IPS-11a (cell line): ENCODE data around the gene ZNRF3.

Experiments used
- H3K4me3 ChIP-seq: one replicate; pipeline ENCODE4 v1.5.1; 2013; ENCODE audit warnings: low read depth, low read length, control low read depth

The ZNRF3 gene

GRCh38 chr22:28980326-28980725 is 97.0 kb downstream of the ZNRF3 start:
- no peak overlapping the region for H3K4me3 ChIP-seq

GRCh38 chr22:28981818-28982499 is 98.6 kb downstream of the ZNRF3 start:
- H3K4me3 ChIP-seq, result no peak overlapping the region

GRCh38 chr22:28983190-28983589 is 99.8 kb downstream of the ZNRF3 start:
- no peak overlapping the region for H3K4me3 ChIP-seq

- H3K4me3 ChIP-seq, result no peak overlapping the region
These were observed 100.5 kb downstream of the ZNRF3 start for GRCh38 chr22:28983788-28984441.

GRCh38 chr22:28984482-28985158 is 101.2 kb downstream of the ZNRF3 start:
- H3K4me3 ChIP-seq, result no peak overlapping the region

GRCh38 chr22:28985581-28986290 is 102.4 kb downstream of the ZNRF3 start:
- H3K4me3 ChIP-seq, result no peak overlapping the region

- no peak overlapping the region for H3K4me3 ChIP-seq
These were observed 103.0 kb downstream of the ZNRF3 start for GRCh38 chr22:28986366-28986765.

- no peak overlapping the region for H3K4me3 ChIP-seq
These were observed 105.1 kb downstream of the ZNRF3 start for GRCh38 chr22:28988457-28988856.

- H3K4me3 ChIP-seq, result no peak overlapping the region
These were observed 105.7 kb downstream of the ZNRF3 start for GRCh38 chr22:28989035-28989464.

- H3K4me3 ChIP-seq, result no peak overlapping the region
These were observed 106.1 kb downstream of the ZNRF3 start for GRCh38 chr22:28989484-28989883.

- no peak overlapping the region for H3K4me3 ChIP-seq
These were observed 106.5 kb downstream of the ZNRF3 start for GRCh38 chr22:28989912-28990311.

GRCh38 chr22:28992565-28993356 is 109.4 kb downstream of the ZNRF3 start:
- H3K4me3 ChIP-seq, result no peak overlapping the region

GRCh38 chr22:28994522-28994921 is 111.2 kb downstream of the ZNRF3 start:
- no peak overlapping the region for H3K4me3 ChIP-seq

GRCh38 chr22:28995551-28995950 is 112.2 kb downstream of the ZNRF3 start:
- no peak overlapping the region for H3K4me3 ChIP-seq

GRCh38 chr22:28997342-28997741 is 114.0 kb downstream of the ZNRF3 start:
- H3K4me3 ChIP-seq, result no peak overlapping the region

GRCh38 chr22:28998681-28999080 is 115.3 kb downstream of the ZNRF3 start:
- no peak overlapping the region for H3K4me3 ChIP-seq

- no peak overlapping the region for H3K4me3 ChIP-seq
These were observed 116.1 kb downstream of the ZNRF3 start for GRCh38 chr22:28999510-28999909.

GRCh38 chr22:28999919-29000556 is 116.7 kb downstream of the ZNRF3 start:
- H3K4me3 ChIP-seq, result no peak overlapping the region

GRCh38 chr22:29000641-29001040 is 117.3 kb downstream of the ZNRF3 start:
- H3K4me3 ChIP-seq, result no peak overlapping the region

- H3K4me3 ChIP-seq, result no peak overlapping the region
These were observed 119.2 kb downstream of the ZNRF3 start for GRCh38 chr22:29002603-29003002.
